Endothelial cell of umbilical vein (primary cell): Measurements from ENCODE around the gene TNRC6C. TPM values are rescaled to one million over a fixed set of nuclear protein-coding genes. Genes with fewer than 3 reads are reported as not detected.

Experiments
- BruUV-seq: library from RNA; stranded (reverse); fragments of 400-500 nt; replicated peaks from 2 replicates; lab custom pipeline; 2021; lab: Mats Ljungman, UMichigan
- CTCF ChIA-PET: fragments of 300-600, 350-600 bp; sonication (Branson Sonifier 250); formaldehyde crosslinking; loops from one replicate; lab custom pipeline; 2021; ENCODE audit warnings: antibody characterized with exemption, inconsistent platforms; lab: Charles Lee
- POLR2A ChIA-PET: fragments of 300-600, 350-600 bp; sonication (Branson Sonifier 250); formaldehyde crosslinking; loops from one replicate; lab custom pipeline; 2021; ENCODE audit warnings: antibody characterized with exemption, inconsistent platforms; lab: Charles Lee
- DNase-seq: peaks from one replicate; pipeline ENCODE4 v3.0.0-alpha.2; 2011; ENCODE audit warnings: low read depth, low spot score
- FAIRE-seq: peaks from 2 replicates; lab custom pipeline; 2011; peaks lifted over from hg19 to GRCh38; lab: Jason Lieb, UNC
- H2AFZ ChIP-seq: 2 replicates; pipeline ENCODE4 v1.6.0; 2012; ENCODE audit warnings: low read depth, low read length, control low read depth, inconsistent platforms
- H3K27ac ChIP-seq: 2 replicates; pipeline ENCODE4 v1.5.1; 2011; ENCODE audit warnings: low read depth, mild to moderate bottlenecking, control low read depth, low read length, moderate library complexity; ENCODE audit not compliant: insufficient read depth
- H3K27me3 ChIP-seq, 2 experiments: 2 replicates each; pipeline versions ENCODE4 v1.6.0 to v1.6.1; 2011; ENCODE audit warnings: low read length in 2 of 2, mixed read lengths in 1 of 2; ENCODE audit not compliant: control insufficient read depth in 2 of 2, insufficient read depth in 2 of 2
- H3K36me3 ChIP-seq, 2 experiments: 2 replicates in 1 of 2; 3 replicates in 1 of 2; pipeline ENCODE4 v1.5.1; 2011; ENCODE audit warnings: low read length in 2 of 2, mild to moderate bottlenecking in 1 of 2, moderate library complexity in 1 of 2; ENCODE audit not compliant: control insufficient read depth in 2 of 2, insufficient read depth in 2 of 2; ENCODE audit errors: extremely low read depth in 1 of 2
- H3K4me1 ChIP-seq: 3 replicates; pipeline ENCODE4 v1.5.1; 2011; ENCODE audit warnings: mild to moderate bottlenecking, low read length; ENCODE audit not compliant: control insufficient read depth, insufficient read depth; ENCODE audit errors: extremely low read depth
- H3K4me2 ChIP-seq: 2 replicates; pipeline ENCODE4 v1.6.1; 2011; ENCODE audit warnings: low read length, control low read depth, mixed read lengths; ENCODE audit not compliant: insufficient read depth
- H3K4me3 ChIP-seq, 3 experiments: fragments of 200-600 bp in 1 of 3; sonication (generic), shearing (Covaris generic) in 1 of 3; replicated peaks in 1 of 3; 2 replicates each; pipeline ENCODE4 v1.5.1; 2011 to 2016; ENCODE audit warnings: control low read depth in 3 of 3, low read length in 3 of 3, mild to moderate bottlenecking in 2 of 3, inconsistent platforms in 1 of 3, low read depth in 1 of 3, moderate library complexity in 1 of 3; ENCODE audit not compliant: insufficient read depth in 1 of 3
- H3K79me2 ChIP-seq: 2 replicates; pipeline ENCODE4 v1.6.0; 2012; ENCODE audit warnings: low read length, inconsistent platforms; ENCODE audit not compliant: control insufficient read depth, insufficient read depth
- H3K9ac ChIP-seq: replicated peaks from 2 replicates; pipeline ENCODE3; 2011; ENCODE audit warnings: low read length, control low read depth; ENCODE audit not compliant: insufficient read depth; ENCODE audit errors: extremely low read depth
- H3K9me1 ChIP-seq: replicated peaks from 3 replicates; pipeline ENCODE4 v1.6.0; 2011; ENCODE audit warnings: mild to moderate bottlenecking, low read length; ENCODE audit not compliant: control insufficient read depth, insufficient read depth; ENCODE audit errors: extremely low read depth
- H3K9me3 ChIP-seq: replicated peaks from 2 replicates; pipeline ENCODE4 v1.5.1; 2012; ENCODE audit warnings: low read length, inconsistent platforms; ENCODE audit not compliant: control insufficient read depth, insufficient read depth
- H4K20me1 ChIP-seq: replicated peaks from 2 replicates; pipeline ENCODE3; 2011; ENCODE audit warnings: mild to moderate bottlenecking, low read length; ENCODE audit not compliant: control insufficient read depth, insufficient read depth; ENCODE audit errors: extremely low read depth
- CTCF ChIP-seq, 2 donors: IDR thresholded peaks; 1 replicate in 1 of 2; 2 replicates in 1 of 2; pipeline ENCODE4 v1.5.1; 2011; ENCODE audit warnings: low read length in 2 of 2, mild to moderate bottlenecking in 2 of 2, moderate library complexity in 2 of 2, control low read depth in 1 of 2, inconsistent platforms in 1 of 2, low read depth in 1 of 2; ENCODE audit not compliant: insufficient read depth in 1 of 2; ENCODE audit errors: extremely low read depth in 1 of 2
- EZH2 ChIP-seq: IDR thresholded peaks from 2 replicates; pipeline ENCODE4 v1.6.1; 2012; ENCODE audit warnings: borderline replicate concordance, low read depth, mild to moderate bottlenecking, moderate library complexity, low read length, inconsistent platforms; ENCODE audit not compliant: severe bottlenecking
- FOS ChIP-seq: IDR thresholded peaks from 2 replicates; pipeline ENCODE4 v1.6.1; 2011; ENCODE audit warnings: mild to moderate bottlenecking, low read length, moderate library complexity, borderline replicate concordance; ENCODE audit not compliant: insufficient read depth
- GATA2 ChIP-seq: IDR thresholded peaks from 2 replicates; pipeline ENCODE4 v1.7.0; 2011; ENCODE audit warnings: low read depth, mild to moderate bottlenecking, moderate library complexity, mixed read lengths, low read length; ENCODE audit not compliant: insufficient read length, insufficient read depth
- JUN ChIP-seq: IDR thresholded peaks from 2 replicates; pipeline ENCODE4 v1.6.1; 2011; ENCODE audit warnings: borderline replicate concordance, low read depth; ENCODE audit not compliant: insufficient read length, insufficient read depth
- MAX ChIP-seq: IDR thresholded peaks from 2 replicates; pipeline ENCODE4 v1.6.1; 2011; ENCODE audit not compliant: insufficient read depth, insufficient read length
- MYC ChIP-seq: IDR thresholded peaks from one replicate; pipeline ENCODE4 v1.6.1; 2011; ENCODE audit warnings: mild to moderate bottlenecking, low read depth, low read length
- POLR2A ChIP-seq: IDR thresholded peaks from 2 replicates; pipeline ENCODE4 v1.6.1; 2012; ENCODE audit warnings: low read depth, mild to moderate bottlenecking, control low read depth, low read length
- POLR2AphosphoS5 ChIP-seq: IDR thresholded peaks from 2 replicates; pipeline ENCODE4 v1.6.1; 2012; ENCODE audit warnings: low read depth, mild to moderate bottlenecking, control low read depth, low read length, moderate library complexity; ENCODE audit not compliant: insufficient read depth
- dilution Hi-C: fragments of 300-500 bp; cut with MboI; formaldehyde crosslinking; loops from one replicate; pipeline ENCODE4 v1.15.0; 2019; ENCODE audit warnings: low sequenced_read_pairs; ENCODE audit not compliant: extremely low pct_ligation_motif_present
- intact Hi-C: fragments of 100-400 bp; cut with micrococcal nuclease; formaldehyde crosslinking; loops from one replicate; pipeline ENCODE4 v1.10.0; 2022
- polyA plus RNA-seq, 4 experiments: library from polyadenylated mRNA; depleted of rRNA in 3 of 4; stranded (reverse) in 3 of 4; unstranded in 1 of 4; fragments of >200 nt; gene quantifications; 2 replicates each; pipeline versions ENCODE4 v1.2.1 to v1.2.3, GENCODE V29; 2011 to 2012; ENCODE audit warnings: missing spikeins in 1 of 4
- total RNA-seq: library from RNA; stranded (reverse); gene quantifications from 2 replicates; pipeline ENCODE4 v1.2.3, GENCODE V29; 2021

Gene TNRC6C
- total and polyA plus RNA-seq, 2 donors (not counting 3 experiments of a cell fraction or from before 2014, with no cell fraction given): 2.1 to 17.5 TPM

GRCh38 chr17:77923776-77924513, 34.6 kb upstream of the TNRC6C start:
- Histone ChIP-seq H3K79me2 (no peaks in the 10 kb centered on the region), H3K36me3 (no peaks in the 10 kb centered on the region), H3K4me3 (no peak overlapping the region), H3K9me3 (no peaks in the 10 kb centered on the region), H3K9ac (no peak overlapping the region), H3K27me3 (peaks cover 1 to 3% of the 10 kb centered on the region in 2 experiments), H3K27ac (no peak overlapping the region), H3K9me1 (no peaks in the 10 kb centered on the region), H2AFZ (no peak overlapping the region), H3K4me2 (no peak overlapping the region), H3K4me1 (no peaks in the 10 kb centered on the region), H4K20me1 (no peaks in the 10 kb centered on the region)
- TF ChIP-seq POLR2A (no peak), MYC (no peak), MAX (no peak), CTCF (IDR thresholded peaks at IDR 0.05; ENCODE audit: extremely low read depth in 1 of 2, insufficient read depth in 1 of 2, low read depth in 1 of 2, low read length in 2 of 2) (no peak), JUN (no peak), FOS (no peak), EZH2 (no peak), POLR2AphosphoS5 (no peak), GATA2 (no peak)
- dilution Hi-C loops: no loop called here
- ChIA-PET CTCF (no interaction called here), POLR2A (no interaction called here)
- FAIRE-seq: no peak
- BruUV-seq: no TSS peak
- intact Hi-C loops: no loop called here
- DNase-seq: no peak
